Breast epithelium (tissue), 3 donors: ENCODE results near the gene SBNO1.

ENCODE experiments used
- CTCF ChIP-seq, 3 donors: fragments of 450-650 bp; IDR thresholded peaks; one replicate each; pipeline ENCODE4 v1.5.1; 2016 to 2017; ENCODE audit warnings: antibody characterized with exemption in 3 of 3, mild to moderate bottlenecking in 3 of 3, moderate library complexity in 3 of 3
- POLR2A ChIP-seq: fragments of 450-650 bp; IDR thresholded peaks from one replicate; pipeline ENCODE4 v1.6.1; 2016; ENCODE audit warnings: antibody characterized with exemption, mild to moderate bottlenecking, moderate library complexity
- POLR2AphosphoS5 ChIP-seq, 3 donors: sonication (generic); formaldehyde crosslinking; IDR thresholded peaks; one replicate each; pipeline ENCODE4 v1.6.1; 2017; ENCODE audit warnings: antibody characterized with exemption in 3 of 3

- TF ChIP-seq CTCF (IDR thresholded peaks at IDR 0.05) (no peak), POLR2A (no peak), POLR2AphosphoS5 (IDR thresholded peaks at IDR 0.05) (no peak)
Measured at GRCh38 chr12:123278101-123278627, 86.5 kb downstream of the SBNO1 start.
